Stimulated activated CD4-positive, alpha-beta T cell treated with anti-CD3 and anti-CD28 coated beads, Interleukin-15, amount 100 ng/mL, for 24 hours (primary cell): ENCODE results near the gene DSCAM.
"Not testable (repeated sequence)": the region's sequence is repeated elsewhere in the genome, so short reads cannot be mapped to it uniquely, and the experiment has no call there.

ENCODE experiments used
- DNase-seq: peaks from one replicate; pipeline ENCODE4 v3.0.0-alpha.2; 2020

Gene DSCAM

GRCh38 chr21:40516335-40516734, 330.6 kb downstream of the DSCAM start:
- no peak for DNase-seq

GRCh38 chr21:40512590-40512989, 334.4 kb downstream of the DSCAM start:
- DNase-seq, result peak; percentile 26

GRCh38 chr21:40507978-40508377, 339.0 kb downstream of the DSCAM start:
- no peak for DNase-seq

GRCh38 chr21:40505681-40506080, 341.3 kb downstream of the DSCAM start:
- DNase-seq, result no peak

GRCh38 chr21:40505244-40505643, 341.7 kb downstream of the DSCAM start:
- DNase-seq, result no peak

GRCh38 chr21:40504825-40505224, 342.1 kb downstream of the DSCAM start:
- no peak for DNase-seq

GRCh38 chr21:40496116-40496515, 350.8 kb downstream of the DSCAM start:
- no peak for DNase-seq

GRCh38 chr21:40490408-40490807, 356.6 kb downstream of the DSCAM start:
- no peak for DNase-seq

- DNase-seq, result no peak
These were observed 358.0 kb downstream of the DSCAM start for GRCh38 chr21:40489001-40489400.

- DNase-seq, result no peak
These were observed 365.2 kb downstream of the DSCAM start for GRCh38 chr21:40481764-40482163.

GRCh38 chr21:40474513-40474912, 372.4 kb downstream of the DSCAM start:
- DNase-seq, result no peak

- no peak for DNase-seq
These were observed 374.9 kb downstream of the DSCAM start for GRCh38 chr21:40472013-40472412.

GRCh38 chr21:40471103-40471502, 375.9 kb downstream of the DSCAM start:
- no peak for DNase-seq

GRCh38 chr21:40466893-40467483, 380.0 kb downstream of the DSCAM start:
- no peak for DNase-seq

- no peak for DNase-seq
These were observed 381.6 kb downstream of the DSCAM start for GRCh38 chr21:40465382-40465781.

GRCh38 chr21:40463176-40463575, 383.8 kb downstream of the DSCAM start:
- no peak for DNase-seq

- no peak for DNase-seq
These were observed 385.9 kb downstream of the DSCAM start for GRCh38 chr21:40461008-40461407.

GRCh38 chr21:40457741-40458140, 389.2 kb downstream of the DSCAM start:
- DNase-seq, result no peak

- no peak for DNase-seq
These were observed 392.9 kb downstream of the DSCAM start for GRCh38 chr21:40454057-40454456.

- no peak for DNase-seq
These were observed 393.8 kb downstream of the DSCAM start for GRCh38 chr21:40453183-40453582.

- no peak for DNase-seq
These were observed 394.4 kb downstream of the DSCAM start for GRCh38 chr21:40452548-40452947.

- DNase-seq, result no peak
These were observed 399.9 kb downstream of the DSCAM start for GRCh38 chr21:40447016-40447415.

- no peak for DNase-seq
These were observed 401.5 kb downstream of the DSCAM start for GRCh38 chr21:40445349-40445921.

GRCh38 chr21:40439581-40439980, 407.4 kb downstream of the DSCAM start:
- DNase-seq, result not testable (repeated sequence)

- no peak for DNase-seq
These were observed 408.3 kb downstream of the DSCAM start for GRCh38 chr21:40438616-40439015.
